K562 (cell line): ENCODE data around the gene ZCCHC14. TPM values are rescaled to one million over a fixed set of nuclear protein-coding genes. Genes with fewer than 3 reads are reported as not detected.
A peak's percentile ranks its signal among the peaks of the same experiment; 100 is the strongest.

Source experiments
- CBX2 ChIP-seq: fragments of 200-600 bp; sonication (generic); IDR thresholded peaks from one replicate; pipeline ENCODE4 v1.6.1; 2012; ENCODE audit warnings: mild to moderate bottlenecking, low read length, inconsistent platforms; ENCODE audit not compliant: insufficient read depth, poor library complexity, severe bottlenecking
- HDAC1 ChIP-seq, 2 experiments: fragments of 450-650 bp; IDR thresholded peaks; 2 replicates each; pipeline ENCODE4 v1.6.1; 2016 to 2017; ENCODE audit warnings: inconsistent platforms in 1 of 2, mild to moderate bottlenecking in 1 of 2, moderate library complexity in 1 of 2
- HDAC6 ChIP-seq: IDR thresholded peaks from 2 replicates; pipeline ENCODE4 v1.6.1; 2012; ENCODE audit warnings: low read depth, mild to moderate bottlenecking, control low read depth, inconsistent platforms, low read length, moderate library complexity
- HSF4 ChIP-seq: fragments of 250-450 bp; sonication (Bioruptor Pico); IDR thresholded peaks from 2 replicates; pipeline ENCODE4 v2.1.2; 2022; ENCODE audit warnings: mild to moderate bottlenecking, moderate library complexity, borderline replicate concordance
- IFI16 ChIP-seq: fragments of 250-450 bp; sonication (Bioruptor Pico); IDR thresholded peaks from 2 replicates; pipeline ENCODE4 v2.1.2; 2022; ENCODE audit warnings: mild to moderate bottlenecking, inconsistent platforms
- SIX5 ChIP-seq, 2 experiments: IDR thresholded peaks; 2 replicates each; pipeline ENCODE4 v1.6.1; 2011; ENCODE audit warnings: low read length in 2 of 2, borderline replicate concordance in 1 of 2, low read depth in 1 of 2, mild to moderate bottlenecking in 1 of 2, moderate library complexity in 1 of 2; ENCODE audit not compliant: insufficient read depth in 1 of 2
- ZNF174 ChIP-seq: fragments of 250-450 bp; sonication (Bioruptor Pico); IDR thresholded peaks from 2 replicates; pipeline ENCODE4 v1.4.0; 2020; ENCODE audit warnings: mild to moderate bottlenecking
- ZNF644 ChIP-seq: fragments of 200-800 bp; sonication (Bioruptor generic); IDR thresholded peaks from 2 replicates; pipeline ENCODE4 v1.6.1; 2016; ENCODE audit warnings: low read depth, missing genetic modification characterization, missing compliant biosample characterization
- polyA plus RNA-seq, 8 experiments: library from polyadenylated mRNA; depleted of rRNA in 4 of 8; stranded (reverse) in 5 of 8; unstranded in 3 of 8; fragments of >200 nt; fragmentation: Nextera tagmentation in 2 of 8; fragmentation: Illumina TruSeq in 1 of 8; extraction: Ambion mirVana in 2 of 8; extraction: Trizol in 1 of 8; gene quantifications; 2 replicates each; pipeline versions ENCODE4 v1.2.1 to v1.2.3, GENCODE V29; 2011 to 2014; ENCODE audit warnings: inconsistent platforms in 1 of 8, missing spikeins in 1 of 8
- total RNA-seq, 7 experiments: library from RNA; depleted of rRNA in 6 of 7; stranded (reverse); fragments of >200 nt in 6 of 7; fragmentation: Illumina TruSeq in 2 of 7; extraction: Trizol in 2 of 7; gene quantifications; 2 replicates each; pipeline versions ENCODE4 v1.2.1 to v1.2.3, GENCODE V29; 2011 to 2021; ENCODE audit warnings: low replicate concordance in 1 of 7
- TF ChIP-seq, protein P1 (sequence below): sonication (generic); formaldehyde crosslinking; IDR thresholded peaks from 2 replicates; pipeline ENCODE4 v1.8.1; 2023; ENCODE audit warnings: mild to moderate bottlenecking, missing genetic modification reagents
- TF ChIP-seq, protein P2 (sequence below): fragments of 250-450 bp; sonication (Bioruptor Pico); IDR thresholded peaks from 2 replicates; pipeline ENCODE4 v1.8.0; 2022; ENCODE audit warnings: inconsistent platforms

The ZCCHC14 gene
- total and polyA plus RNA-seq, 9 of the 15 experiments (the other 6 are each of a cell fraction or from before 2014, with no cell fraction given) = 1.5 to 12.4 (median 2.9) TPM

DNA sequence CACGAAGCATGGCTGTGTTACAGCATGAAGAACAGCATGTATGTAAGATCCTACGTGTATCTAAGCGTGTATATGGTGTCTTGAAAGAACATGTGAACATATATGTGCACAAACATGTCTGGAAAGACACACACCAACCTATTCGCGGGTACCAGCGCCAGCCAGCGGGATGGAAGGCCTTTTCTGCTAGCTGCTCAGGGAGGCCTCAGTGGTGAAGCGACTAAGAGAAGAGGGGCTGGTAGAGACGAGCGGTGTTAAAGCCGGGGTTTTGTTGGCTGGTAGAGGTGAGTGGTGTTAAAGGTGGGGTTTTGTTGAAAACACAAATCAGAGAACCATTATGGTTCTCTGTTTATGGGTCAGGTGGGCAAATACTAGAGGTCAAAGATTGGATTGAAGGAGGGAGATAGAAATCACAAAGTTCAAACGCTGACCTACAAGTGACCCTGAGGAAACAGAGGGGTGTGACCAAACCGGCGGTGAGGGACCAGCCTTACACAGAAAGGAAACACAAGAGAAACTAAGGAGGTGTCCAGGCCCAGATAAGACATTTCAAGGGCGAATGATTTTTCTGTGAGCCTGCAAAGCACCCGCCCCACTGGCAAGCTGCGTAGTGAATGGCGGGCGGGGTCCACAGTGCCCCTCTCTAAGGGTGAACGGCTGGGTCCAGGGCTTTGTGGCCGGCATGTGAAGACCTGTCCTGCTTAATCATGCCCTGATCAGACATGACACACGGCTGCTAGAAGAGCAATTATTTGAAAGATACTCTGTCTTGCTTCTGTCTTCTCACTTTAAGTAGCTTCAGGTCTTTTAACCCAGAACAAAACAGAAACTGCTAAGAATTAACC, 8.1 kb downstream of the ZCCHC14 start (continued):
- TF ChIP-seq CBX2 = no peak
- no peak for TF ChIP-seq SIX5 (IDR thresholded peaks at IDR 0.05; ENCODE audit: borderline replicate concordance in 1 of 2, insufficient read depth in 1 of 2, low read depth in 1 of 2, low read length in 2 of 2)
- TF ChIP-seq ZNF644 = no peak
- TF ChIP-seq IFI16 (CRISPR knock-in tag) = no peak
- TF ChIP-seq, protein P1, sequence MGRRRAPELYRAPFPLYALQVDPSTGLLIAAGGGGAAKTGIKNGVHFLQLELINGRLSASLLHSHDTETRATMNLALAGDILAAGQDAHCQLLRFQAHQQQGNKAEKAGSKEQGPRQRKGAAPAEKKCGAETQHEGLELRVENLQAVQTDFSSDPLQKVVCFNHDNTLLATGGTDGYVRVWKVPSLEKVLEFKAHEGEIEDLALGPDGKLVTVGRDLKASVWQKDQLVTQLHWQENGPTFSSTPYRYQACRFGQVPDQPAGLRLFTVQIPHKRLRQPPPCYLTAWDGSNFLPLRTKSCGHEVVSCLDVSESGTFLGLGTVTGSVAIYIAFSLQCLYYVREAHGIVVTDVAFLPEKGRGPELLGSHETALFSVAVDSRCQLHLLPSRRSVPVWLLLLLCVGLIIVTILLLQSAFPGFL (CRISPR knock-in tag) = no peak
- TF ChIP-seq HSF4 (CRISPR knock-in tag) = no peak
- TF ChIP-seq ZNF174 (CRISPR knock-in tag) = no peak
- TF ChIP-seq HDAC6 = no peak
- TF ChIP-seq HDAC1 (IDR thresholded peaks at IDR 0.05) = 0 out of 4 replicates have a peak, but pooled peaks of 1 of the 2 experiments have one; percentile 15
- TF ChIP-seq, protein P2, sequence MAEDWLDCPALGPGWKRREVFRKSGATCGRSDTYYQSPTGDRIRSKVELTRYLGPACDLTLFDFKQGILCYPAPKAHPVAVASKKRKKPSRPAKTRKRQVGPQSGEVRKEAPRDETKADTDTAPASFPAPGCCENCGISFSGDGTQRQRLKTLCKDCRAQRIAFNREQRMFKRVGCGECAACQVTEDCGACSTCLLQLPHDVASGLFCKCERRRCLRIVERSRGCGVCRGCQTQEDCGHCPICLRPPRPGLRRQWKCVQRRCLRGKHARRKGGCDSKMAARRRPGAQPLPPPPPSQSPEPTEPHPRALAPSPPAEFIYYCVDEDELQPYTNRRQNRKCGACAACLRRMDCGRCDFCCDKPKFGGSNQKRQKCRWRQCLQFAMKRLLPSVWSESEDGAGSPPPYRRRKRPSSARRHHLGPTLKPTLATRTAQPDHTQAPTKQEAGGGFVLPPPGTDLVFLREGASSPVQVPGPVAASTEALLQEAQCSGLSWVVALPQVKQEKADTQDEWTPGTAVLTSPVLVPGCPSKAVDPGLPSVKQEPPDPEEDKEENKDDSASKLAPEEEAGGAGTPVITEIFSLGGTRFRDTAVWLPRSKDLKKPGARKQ (CRISPR knock-in tag) = no peak
